ENCODE measurements around the gene POT1. TPM values are rescaled to one million over a fixed set of nuclear protein-coding genes. Genes with fewer than 3 reads are reported as not detected.
A peak's percentile ranks its signal among the peaks of the same experiment; 100 is the strongest.

POT1 gene
- total RNA-seq, 2 experiments from 2014 or later, result 26.2 to 30.8 TPM

- ATAC-seq, result no peak
- Mint-ChIP-seq H3K27ac (no peak overlapping the region), H3K4me3 (no peak overlapping the region), H3K9me3 (ENCODE audit: low read depth) (no peaks in the 10 kb centered on the region), H3K27me3 (no peaks in the 10 kb centered on the region), H3K4me1 (peaks cover 30% of the 10 kb centered on the region), H3K36me3 (peaks cover 18% of the 10 kb centered on the region)
- CTCF ChIA-PET, result interaction anchor here (1.1 kb wide), 1 partner anchor 17 kb away, joined by 3 read pairs; no protein-coding TSS in a partner anchor
- DNase-seq, result no peak
These were observed 1.3 kb upstream of the POT1 start for GRCh38 chr7:124930655-124931597.

DNA sequence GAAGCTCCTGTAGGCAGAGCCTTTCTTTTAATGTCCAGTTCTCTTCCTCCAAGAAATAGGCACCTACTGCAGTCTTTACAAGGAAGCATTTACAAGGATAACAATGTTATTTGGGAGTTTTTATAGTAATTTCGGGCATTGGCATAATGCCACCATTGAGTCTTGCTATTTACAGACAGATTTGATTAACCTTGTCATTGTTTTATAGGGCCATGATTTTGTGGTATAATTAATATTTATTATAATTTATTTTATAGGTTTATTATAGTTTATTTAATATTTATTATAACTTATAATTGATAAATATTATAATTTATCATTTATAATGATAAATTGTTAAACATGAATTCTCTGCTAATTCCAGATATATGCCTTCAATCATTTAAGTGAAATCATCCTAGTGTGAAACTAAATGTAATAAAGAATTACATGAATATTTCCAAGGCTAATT is 573 bp upstream of the POT1 start:
- peak overlapping the region; percentile 95 for H3K4me3 Mint-ChIP-seq
- ATAC-seq (no peak), DNase-seq (no peak)
- peaks cover 24% of the 10 kb centered on the region for H3K36me3 Mint-ChIP-seq
- H3K27me3 Mint-ChIP-seq, result no peaks in the 10 kb centered on the region
- no peaks in the 10 kb centered on the region for H3K9me3 Mint-ChIP-seq (ENCODE audit: low read depth)
- H3K4me1 Mint-ChIP-seq, result peaks cover 35% of the 10 kb centered on the region
- peak overlapping the region; percentile 94 for H3K27ac Mint-ChIP-seq
- CTCF ChIA-PET, result interaction anchor here (1.1 kb wide), 1 partner anchor 18 kb away, joined by 3 read pairs; no protein-coding TSS in a partner anchor

- DNase-seq, result no peak
- no peak for ATAC-seq
- Mint-ChIP-seq H3K9me3 (ENCODE audit: low read depth) (no peaks in the 10 kb centered on the region), H3K27me3 (no peaks in the 10 kb centered on the region), H3K4me3 (no peak overlapping the region), H3K27ac (no peak overlapping the region), H3K4me1 (peaks cover 52% of the 10 kb centered on the region), H3K36me3 (peaks cover 45% of the 10 kb centered on the region)
- CTCF ChIA-PET, result no interaction called here
These were observed 4.7 kb downstream of the POT1 start for GRCh38 chr7:124924906-124925305.

DNA sequence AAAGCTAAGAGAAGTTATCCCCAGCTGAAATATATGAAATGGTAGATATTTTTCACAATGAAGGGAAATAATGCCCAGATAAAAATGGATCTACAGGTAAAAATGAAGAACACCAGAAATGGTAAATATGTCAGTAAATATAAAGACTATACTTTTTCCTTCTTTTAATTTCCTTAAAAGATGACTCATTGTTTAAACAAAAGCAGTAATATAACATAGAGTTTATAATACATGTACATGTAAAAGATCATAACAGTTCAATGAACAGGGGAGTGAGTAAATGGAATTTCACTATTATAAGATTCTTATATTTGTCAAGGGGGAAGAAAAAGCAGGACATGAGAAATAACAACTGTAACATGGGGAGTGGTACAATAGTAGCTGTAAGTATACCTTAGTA is 7.4 kb downstream of the POT1 start:
- no peak overlapping the region for H3K27ac Mint-ChIP-seq

DNA sequence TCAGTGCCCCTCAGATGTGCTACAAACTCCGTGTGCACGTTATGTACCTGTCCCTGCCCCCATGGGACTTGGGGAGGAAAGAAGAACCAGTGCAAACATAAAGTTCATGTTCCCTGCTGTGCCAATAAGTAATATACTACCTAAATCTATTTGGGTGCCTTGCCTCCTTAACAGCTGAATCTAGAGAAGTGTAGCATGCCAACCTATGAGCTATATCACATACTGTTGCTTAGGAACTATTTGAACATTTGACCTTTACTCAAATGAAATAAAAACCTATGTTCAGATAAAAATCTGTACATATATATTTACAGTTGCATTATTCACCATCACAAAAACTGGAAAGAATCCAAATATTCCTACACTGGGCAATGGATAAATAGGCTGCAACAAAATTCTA is 9.8 kb downstream of the POT1 start:
- ATAC-seq, result no peak
- CTCF ChIA-PET, result interaction anchor here (1.1 to 1.3 kb wide), 2 partner anchors 9 to 17 kb away, joined by 3 to 4 read pairs; partner anchors contain the start of gene POT1
- no peak for DNase-seq
- H3K36me3 Mint-ChIP-seq, result peaks cover 31% of the 10 kb centered on the region
- H3K27ac Mint-ChIP-seq, result no peak overlapping the region
- peaks cover 21% of the 10 kb centered on the region for H3K4me1 Mint-ChIP-seq
- no peaks in the 10 kb centered on the region for H3K9me3 Mint-ChIP-seq (ENCODE audit: low read depth)
- H3K27me3 Mint-ChIP-seq, result no peaks in the 10 kb centered on the region
- no peak overlapping the region for H3K4me3 Mint-ChIP-seq

More for the DNA sequence above, 7.4 kb downstream of the POT1 start:
- Mint-ChIP-seq H3K9me3 (ENCODE audit: low read depth) (no peaks in the 10 kb centered on the region), H3K4me1 (peaks cover 35% of the 10 kb centered on the region), H3K4me3 (no peak overlapping the region), H3K27me3 (no peaks in the 10 kb centered on the region), H3K36me3 (peaks cover 39% of the 10 kb centered on the region)
- no peak for ATAC-seq
- no peak for DNase-seq
- CTCF ChIA-PET, result no interaction called here

- no peaks in the 10 kb centered on the region for H3K9me3 Mint-ChIP-seq (ENCODE audit: low read depth)
- CTCF ChIA-PET, result no interaction called here
- H3K4me1 Mint-ChIP-seq, result peaks cover 11% of the 10 kb centered on the region
- no peak overlapping the region for H3K4me3 Mint-ChIP-seq
- DNase-seq (no peak), ATAC-seq (no peak)
- peaks cover 27% of the 10 kb centered on the region for H3K36me3 Mint-ChIP-seq
- no peaks in the 10 kb centered on the region for H3K27me3 Mint-ChIP-seq
- H3K27ac Mint-ChIP-seq, result no peak overlapping the region
These were observed 11.0 kb downstream of the POT1 start for GRCh38 chr7:124918662-124919061.

GRCh38 chr7:124915242-124915641 is 14.4 kb downstream of the POT1 start:
- ATAC-seq (no peak), DNase-seq (no peak)
- Mint-ChIP-seq H3K4me3 (no peak overlapping the region), H3K27ac (no peak overlapping the region), H3K4me1 (peaks cover 5% of the 10 kb centered on the region), H3K36me3 (peaks cover 20% of the 10 kb centered on the region), H3K9me3 (ENCODE audit: low read depth) (no peaks in the 10 kb centered on the region), H3K27me3 (no peaks in the 10 kb centered on the region)
- CTCF ChIA-PET, result no interaction called here

- Mint-ChIP-seq H3K4me3 (no peak overlapping the region), H3K4me1 (peaks cover 4% of the 10 kb centered on the region), H3K27me3 (no peaks in the 10 kb centered on the region), H3K27ac (no peak overlapping the region), H3K36me3 (peaks cover 20% of the 10 kb centered on the region), H3K9me3 (ENCODE audit: low read depth) (no peaks in the 10 kb centered on the region)
- ATAC-seq (no peak), DNase-seq (no peak)
- CTCF ChIA-PET, result interaction anchor here (0.7 kb wide), 1 partner anchor 48 kb away, joined by 3 read pairs; no protein-coding TSS in a partner anchor
These were observed 15.3 kb downstream of the POT1 start for GRCh38 chr7:124914298-124914697.

DNA sequence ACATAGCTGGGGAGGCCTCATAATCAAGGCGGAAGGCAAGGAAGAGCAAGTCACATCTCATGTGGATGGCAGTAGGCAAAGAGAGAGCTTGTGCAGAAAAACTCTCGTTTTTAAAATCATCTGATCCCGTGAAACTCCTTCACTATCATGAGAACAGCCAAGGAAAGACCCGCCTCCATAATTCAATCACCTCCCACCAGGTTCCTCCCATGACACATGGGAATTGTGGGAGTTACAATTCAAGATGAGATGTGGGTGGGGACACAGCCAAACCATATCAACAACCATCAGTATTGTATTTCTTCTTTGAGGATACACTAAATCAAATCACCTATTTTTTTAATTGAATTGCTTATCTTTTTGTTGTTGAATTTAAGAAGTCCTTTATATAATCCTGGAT is 16.7 kb downstream of the POT1 start:
- peaks cover 20% of the 10 kb centered on the region for H3K36me3 Mint-ChIP-seq
- H3K27ac Mint-ChIP-seq, result no peak overlapping the region
- no peaks in the 10 kb centered on the region for H3K9me3 Mint-ChIP-seq (ENCODE audit: low read depth)
- no peaks in the 10 kb centered on the region for H3K4me1 Mint-ChIP-seq
- DNase-seq (no peak), ATAC-seq (no peak)
- CTCF ChIA-PET, result no interaction called here
- H3K27me3 Mint-ChIP-seq, result no peaks in the 10 kb centered on the region
- no peak overlapping the region for H3K4me3 Mint-ChIP-seq

- Mint-ChIP-seq H3K36me3 (peaks cover 22% of the 10 kb centered on the region), H3K9me3 (ENCODE audit: low read depth) (no peaks in the 10 kb centered on the region), H3K27ac (no peak overlapping the region), H3K4me3 (no peak overlapping the region), H3K27me3 (no peaks in the 10 kb centered on the region), H3K4me1 (no peaks in the 10 kb centered on the region)
- CTCF ChIA-PET, result no interaction called here
- ATAC-seq (no peak), DNase-seq (no peak)
These were observed 19.8 kb downstream of the POT1 start for GRCh38 chr7:124909808-124910207.

DNA sequence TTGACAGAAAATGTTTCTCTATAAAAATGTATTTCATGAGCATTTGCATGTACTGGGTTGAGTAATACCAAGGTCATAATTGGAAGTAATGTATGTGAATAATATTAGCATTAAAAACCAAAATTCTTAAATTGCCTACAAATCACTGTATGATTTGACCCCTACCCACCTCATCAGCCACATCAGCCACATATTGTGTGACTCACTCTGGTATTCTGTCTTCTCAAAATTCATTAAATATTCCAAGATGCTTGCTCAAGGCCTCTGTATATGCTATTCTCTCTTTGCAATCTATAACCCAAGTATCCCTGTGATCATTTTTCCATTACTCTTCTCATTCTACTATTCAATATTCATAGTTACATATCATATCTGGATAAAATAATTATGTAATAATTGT is 21.4 kb downstream of the POT1 start:
- CTCF ChIA-PET, result no interaction called here
- DNase-seq, result no peak
- no peak overlapping the region for H3K27ac Mint-ChIP-seq
- H3K27me3 Mint-ChIP-seq, result no peaks in the 10 kb centered on the region
- ATAC-seq, result no peak
- no peaks in the 10 kb centered on the region for H3K9me3 Mint-ChIP-seq (ENCODE audit: low read depth)
- H3K36me3 Mint-ChIP-seq, result peaks cover 22% of the 10 kb centered on the region
- no peak overlapping the region for H3K4me3 Mint-ChIP-seq
- H3K4me1 Mint-ChIP-seq, result no peaks in the 10 kb centered on the region

DNA sequence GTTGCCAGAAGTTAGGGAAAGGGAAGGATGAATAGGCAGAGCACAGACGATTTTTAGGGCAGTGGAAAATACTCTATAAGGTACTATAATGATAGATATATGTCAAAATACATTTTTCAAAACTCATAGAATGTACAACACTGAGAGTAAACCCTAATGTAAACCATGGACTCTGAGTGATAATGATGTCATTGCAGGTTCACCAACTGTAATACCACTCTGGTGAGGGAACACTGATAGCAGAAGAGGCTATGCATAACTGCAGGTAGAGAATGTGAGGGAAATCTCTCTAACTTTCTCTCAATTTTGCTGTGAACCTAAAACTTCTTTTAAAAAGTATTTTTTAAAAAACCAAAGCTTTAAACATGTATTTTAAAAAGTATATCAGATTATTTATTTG is 22.1 kb downstream of the POT1 start:
- CTCF ChIA-PET, result no interaction called here
- Mint-ChIP-seq H3K9me3 (ENCODE audit: low read depth) (no peaks in the 10 kb centered on the region), H3K27ac (no peak overlapping the region), H3K4me1 (no peaks in the 10 kb centered on the region), H3K36me3 (peaks cover 27% of the 10 kb centered on the region), H3K27me3 (no peaks in the 10 kb centered on the region), H3K4me3 (no peak overlapping the region)
- ATAC-seq, result no peak
- no peak for DNase-seq

DNA sequence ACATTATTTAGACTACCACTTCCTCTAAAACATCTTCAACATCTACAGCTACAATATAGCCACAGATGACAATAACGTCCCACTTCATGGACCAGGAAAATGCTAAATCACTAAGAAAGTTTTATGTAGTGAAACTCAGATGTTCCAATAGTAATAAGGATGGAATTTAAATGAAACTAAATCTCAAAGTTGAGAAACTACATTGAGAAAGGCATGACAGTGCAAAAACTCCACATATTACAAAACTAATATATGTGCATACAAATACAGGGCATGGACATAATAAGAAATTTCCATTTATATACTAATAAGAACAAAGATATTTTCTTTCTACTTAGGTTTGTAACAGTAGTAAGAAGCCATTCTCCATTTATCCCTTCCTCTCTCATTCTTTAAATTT is 31.1 kb downstream of the POT1 start:
- no peak overlapping the region for H3K4me3 Mint-ChIP-seq
- H3K27ac Mint-ChIP-seq, result no peak overlapping the region
- ATAC-seq, result no peak
- H3K36me3 Mint-ChIP-seq, result peaks cover 44% of the 10 kb centered on the region
- H3K27me3 Mint-ChIP-seq, result no peaks in the 10 kb centered on the region
- H3K4me1 Mint-ChIP-seq, result peaks cover 2% of the 10 kb centered on the region
- H3K9me3 Mint-ChIP-seq (ENCODE audit: low read depth), result no peaks in the 10 kb centered on the region
- no peak for DNase-seq
- CTCF ChIA-PET, result no interaction called here

GRCh38 chr7:124896001-124896400 is 33.6 kb downstream of the POT1 start:
- DNase-seq (no peak), ATAC-seq (no peak)
- Mint-ChIP-seq H3K4me1 (peaks cover 4% of the 10 kb centered on the region), H3K4me3 (no peak overlapping the region), H3K36me3 (peaks cover 38% of the 10 kb centered on the region), H3K27me3 (no peaks in the 10 kb centered on the region), H3K9me3 (ENCODE audit: low read depth) (no peaks in the 10 kb centered on the region), H3K27ac (no peak overlapping the region)
- CTCF ChIA-PET, result no interaction called here
